IPS DF 19.7 (cell line): ENCODE data around the gene FAT2.

Source experiments
- DNase-seq: peaks from one replicate; pipeline ENCODE4 v3.0.0-alpha.2; 2013; ENCODE audit warnings: low read depth, low spot score

The FAT2 gene

GRCh38 chr5:151553130-151553670 is 37.9 kb downstream of the FAT2 start:
- DNase-seq: no peak

GRCh38 chr5:151551985-151552384 is 39.1 kb downstream of the FAT2 start:
- DNase-seq: no peak

GRCh38 chr5:151550146-151550545 is 41.0 kb downstream of the FAT2 start:
- no peak for DNase-seq

GRCh38 chr5:151549713-151550112 is 41.4 kb downstream of the FAT2 start:
- DNase-seq: no peak

- no peak for DNase-seq
Observed at GRCh38 chr5:151547364-151547763, 43.8 kb downstream of the FAT2 start.

GRCh38 chr5:151541571-151541970 is 49.6 kb downstream of the FAT2 start:
- no peak for DNase-seq
